DND-41 (cell line): ENCODE data around the gene SNX10.

Source experiments
- ATAC-seq: fragments of 200-7000 bp; cut with Tn5 transposase; 3 replicates; pipeline ENCODE4 v1.9.1; 2021; ENCODE audit warnings: low read depth; ENCODE audit not compliant: insufficient read depth
- DNase-seq: peaks from one replicate; pipeline ENCODE4 v3.0.0-alpha.2; 2020
- H2AFZ ChIP-seq: 2 replicates; pipeline ENCODE4 v1.6.0; 2012; ENCODE audit warnings: low read depth, low read length
- H3K27ac ChIP-seq: 2 replicates; pipeline ENCODE4 v1.5.1; 2012; ENCODE audit warnings: low read length, inconsistent platforms
- H3K27me3 ChIP-seq: fragments of 200-600 bp; sonication (generic); 2 replicates; pipeline ENCODE4 v1.6.0; 2012; ENCODE audit warnings: low read length, mild to moderate bottlenecking, inconsistent platforms; ENCODE audit not compliant: insufficient read depth, poor library complexity
- H3K36me3 ChIP-seq: 2 replicates; pipeline ENCODE4 v1.5.1; 2012; ENCODE audit warnings: low read length, inconsistent platforms; ENCODE audit not compliant: insufficient read depth
- H3K4me1 ChIP-seq: 2 replicates; pipeline ENCODE4 v1.5.1; 2012; ENCODE audit warnings: mild to moderate bottlenecking, low read length; ENCODE audit not compliant: insufficient read depth
- H3K4me2 ChIP-seq: 2 replicates; pipeline ENCODE4 v1.6.0; 2012; ENCODE audit warnings: mild to moderate bottlenecking, moderate library complexity, low read length, inconsistent platforms; ENCODE audit not compliant: insufficient read depth
- H3K4me3 ChIP-seq, 2 experiments: fragments of 200-600 bp in 1 of 2; shearing (Covaris generic) in 1 of 2; 2 replicates each; pipeline ENCODE4 v1.5.1; 2012 to 2016; ENCODE audit warnings: inconsistent platforms in 2 of 2, low read length in 2 of 2, mild to moderate bottlenecking in 2 of 2, low read depth in 1 of 2, moderate library complexity in 1 of 2
- H3K79me2 ChIP-seq: 2 replicates; pipeline ENCODE4 v1.6.0; 2012; ENCODE audit warnings: low read length, inconsistent platforms; ENCODE audit not compliant: insufficient read depth
- H3K9ac ChIP-seq: 2 replicates; pipeline ENCODE4 v1.6.0; 2012; ENCODE audit warnings: low read depth, mild to moderate bottlenecking, inconsistent platforms, low read length, moderate library complexity
- H3K9me3 ChIP-seq: 2 replicates; pipeline ENCODE4 v1.5.1; 2012; ENCODE audit warnings: low read length, moderate library complexity, mild to moderate bottlenecking, inconsistent platforms; ENCODE audit not compliant: insufficient read depth, severe bottlenecking
- H4K20me1 ChIP-seq: 2 replicates; pipeline ENCODE4 v1.6.0; 2012; ENCODE audit warnings: low read length; ENCODE audit not compliant: insufficient read depth
- CTCF ChIP-seq: IDR thresholded peaks from 2 replicates; pipeline ENCODE4 v1.5.1; 2012; ENCODE audit warnings: borderline replicate concordance, low read length, moderate library complexity, mild to moderate bottlenecking; ENCODE audit not compliant: poor library complexity, severe bottlenecking; ENCODE audit errors: extremely low read depth
- EZH2 ChIP-seq: IDR thresholded peaks from 3 replicates; pipeline ENCODE4 v1.6.1; 2012; ENCODE audit warnings: borderline replicate concordance, low read depth, mild to moderate bottlenecking, moderate library complexity, low read length, inconsistent platforms; ENCODE audit not compliant: severe bottlenecking

The SNX10 gene

DNA sequence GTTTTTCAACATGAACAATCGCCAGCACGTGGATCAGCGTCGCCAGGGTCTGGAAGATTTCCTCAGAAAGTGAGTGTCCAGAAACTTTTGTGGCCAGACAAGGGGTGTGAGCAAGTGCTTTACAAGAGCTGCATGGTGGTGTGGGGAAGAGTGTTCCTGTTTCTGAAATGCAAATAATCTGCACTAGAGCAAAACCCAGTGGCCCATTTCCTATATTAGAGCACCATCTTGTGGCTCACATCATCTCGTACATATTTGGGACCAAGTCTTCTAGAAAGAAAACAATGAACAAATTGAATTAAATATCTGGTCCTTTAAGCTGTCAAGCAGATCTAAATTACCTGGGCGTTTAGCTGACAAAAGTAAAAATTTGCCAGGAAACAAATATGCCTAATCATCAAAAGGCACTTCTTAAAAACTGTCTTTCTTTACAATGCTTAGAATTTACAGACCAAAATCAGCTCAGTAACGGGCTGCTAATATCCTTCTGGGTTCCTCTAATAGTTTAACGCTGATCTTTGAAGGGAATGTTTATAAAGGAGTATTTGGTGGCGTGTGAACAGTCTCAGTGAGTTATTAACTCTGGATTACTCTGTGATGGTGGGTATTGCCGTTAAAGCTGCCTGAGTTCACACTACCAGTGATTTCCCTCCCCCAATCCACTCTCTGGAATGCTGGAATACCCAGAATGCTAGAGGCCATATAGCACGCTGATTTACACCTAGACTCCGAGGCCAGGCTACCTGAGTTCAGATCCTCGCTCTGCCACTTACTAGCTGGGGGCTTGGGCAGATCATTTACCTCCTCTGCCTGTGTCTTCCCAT is 73.6 kb downstream of the SNX10 start:
- H3K27me3 ChIP-seq, result no peaks in the 10 kb centered on the region
- 0 out of 2 replicates have a peak overlapping the region, but pooled peaks have one; percentile 43 for H2AFZ ChIP-seq
- H3K9ac ChIP-seq, result no peak overlapping the region
- H3K4me1 ChIP-seq, result peaks cover 13% of the 10 kb centered on the region
- peak; percentile 61 for DNase-seq
- no peaks in the 10 kb centered on the region for H4K20me1 ChIP-seq
- H3K4me3 ChIP-seq, result no peak overlapping the region
- H3K4me2 ChIP-seq, result no peak overlapping the region
- peak; percentile 78 for TF ChIP-seq CTCF
- TF ChIP-seq EZH2, result no peak
- ATAC-seq, result peak; percentile 54
- H3K27ac ChIP-seq, result no peak overlapping the region
- no peaks in the 10 kb centered on the region for H3K9me3 ChIP-seq
- peaks cover 12% of the 10 kb centered on the region for H3K36me3 ChIP-seq
- no peaks in the 10 kb centered on the region for H3K79me2 ChIP-seq

- no peak for ATAC-seq
- H3K36me3 ChIP-seq, result peaks cover 12% of the 10 kb centered on the region
These were observed 74.2 kb downstream of the SNX10 start for GRCh38 chr7:26365901-26366275.

DNA sequence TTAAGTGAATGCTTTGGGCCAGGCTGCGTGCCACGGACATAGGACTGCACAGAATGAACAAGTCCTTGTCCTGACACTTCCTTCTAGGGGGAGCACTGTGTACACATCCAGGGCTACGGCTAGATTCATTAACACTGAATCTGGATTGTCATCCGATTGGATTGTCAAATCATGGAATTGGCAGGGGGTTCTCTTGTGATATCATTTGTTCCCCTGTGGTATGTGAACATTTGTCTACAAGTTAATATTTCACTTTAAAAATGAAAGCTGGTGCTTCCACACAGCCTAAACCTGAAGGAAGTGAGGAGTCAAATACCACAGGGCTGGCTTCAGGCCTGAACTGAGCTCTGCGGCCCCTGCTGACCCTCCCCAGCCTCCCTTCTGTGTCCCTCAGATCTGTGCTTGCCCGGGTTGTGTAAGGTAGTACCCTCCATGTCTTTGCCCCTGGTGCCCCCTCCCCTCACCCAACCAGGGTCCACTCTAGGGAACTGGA is 75.6 kb downstream of the SNX10 start:
- no peaks in the 10 kb centered on the region for H3K27me3 ChIP-seq
- no peak overlapping the region for H3K4me2 ChIP-seq
- H3K79me2 ChIP-seq, result no peaks in the 10 kb centered on the region
- peaks cover 12% of the 10 kb centered on the region for H3K36me3 ChIP-seq
- peaks cover 20% of the 10 kb centered on the region for H3K4me1 ChIP-seq
- no peaks in the 10 kb centered on the region for H3K9me3 ChIP-seq
- TF ChIP-seq CTCF (no peak), EZH2 (no peak)
- no peak for DNase-seq
- no peak for ATAC-seq
- H3K9ac ChIP-seq, result no peak overlapping the region
- no peak overlapping the region for H3K27ac ChIP-seq
- H3K4me3 ChIP-seq, result no peak overlapping the region
- no peaks in the 10 kb centered on the region for H4K20me1 ChIP-seq
- no peak overlapping the region for H2AFZ ChIP-seq

More at GRCh38 chr7:26365901-26366275, 74.2 kb downstream of the SNX10 start:
- no peak for TF ChIP-seq CTCF
- TF ChIP-seq EZH2, result no peak
- H2AFZ ChIP-seq, result no peak overlapping the region
- no peak for DNase-seq
- H3K4me2 ChIP-seq, result no peak overlapping the region
- no peaks in the 10 kb centered on the region for H3K9me3 ChIP-seq
- no peak overlapping the region for H3K4me3 ChIP-seq
- no peak overlapping the region for H3K27ac ChIP-seq
- H3K9ac ChIP-seq, result no peak overlapping the region
- H3K79me2 ChIP-seq, result no peaks in the 10 kb centered on the region
- H3K4me1 ChIP-seq, result peaks cover 19% of the 10 kb centered on the region
- no peaks in the 10 kb centered on the region for H4K20me1 ChIP-seq
- no peaks in the 10 kb centered on the region for H3K27me3 ChIP-seq
